ENCODE data around the gene ZNF283.
"Not testable (repeated sequence)": the region's sequence is repeated elsewhere in the genome, so short reads cannot be mapped to it uniquely, and the experiment has no call there.

ZNF283 gene

GRCh38 chr19:43858174-43858573 is 31.1 kb downstream of the ZNF283 start:
- H3K27ac ChIP-seq (ENCODE audit: low read depth, low read length, severe bottlenecking): no peak overlapping the region
- WGBS, 2 experiments (ENCODE audit: insufficient coverage in 2 of 2): no CpG with 5 or more reads among the region's 2 CpGs
- H3K4me3 ChIP-seq (ENCODE audit: extremely low read depth, insufficient read depth, low read length, poor library complexity, severe bottlenecking): no peak overlapping the region
- H3K36me3 ChIP-seq (ENCODE audit: control insufficient read depth, insufficient read depth, low read length): no peaks in the 10 kb centered on the region
- H3K9me3 ChIP-seq (ENCODE audit: control insufficient read depth, low read length): peaks cover 40% of the 10 kb centered on the region
- no peaks in the 10 kb centered on the region for H3K4me1 ChIP-seq (ENCODE audit: control insufficient read depth, insufficient read depth, low read length, poor library complexity, severe bottlenecking)

- H3K9me3 ChIP-seq (ENCODE audit: control insufficient read depth, low read length): peaks cover 28% of the 10 kb centered on the region
- not testable (repeated sequence) for H3K27ac ChIP-seq (ENCODE audit: low read depth, low read length, severe bottlenecking); H3K4me3 ChIP-seq (ENCODE audit: extremely low read depth, insufficient read depth, low read length, poor library complexity, severe bottlenecking); H3K4me1 ChIP-seq (ENCODE audit: control insufficient read depth, insufficient read depth, low read length, poor library complexity, severe bottlenecking); H3K36me3 ChIP-seq (ENCODE audit: control insufficient read depth, insufficient read depth, low read length)
- WGBS, 2 experiments (ENCODE audit: insufficient coverage in 2 of 2): 88 to 89% methylated on average over 20 to 27 of the region's 28 CpGs
Observed at GRCh38 chr19:43866923-43867322, 39.8 kb downstream of the ZNF283 start.

GRCh38 chr19:43872547-43873336 is 45.6 kb downstream of the ZNF283 start:
- peaks cover 38% of the 10 kb centered on the region for H3K9me3 ChIP-seq (ENCODE audit: control insufficient read depth, low read length)

GRCh38 chr19:43880483-43880882 is 53.4 kb downstream of the ZNF283 start:
- Histone ChIP-seq H3K36me3 (ENCODE audit: control insufficient read depth, insufficient read depth, low read length) (no peaks in the 10 kb centered on the region), H3K4me3 (ENCODE audit: extremely low read depth, insufficient read depth, low read length, poor library complexity, severe bottlenecking) (no peak overlapping the region), H3K27ac (ENCODE audit: low read depth, low read length, severe bottlenecking) (no peak overlapping the region), H3K9me3 (ENCODE audit: control insufficient read depth, low read length) (peaks cover 36% of the 10 kb centered on the region), H3K4me1 (ENCODE audit: control insufficient read depth, insufficient read depth, low read length, poor library complexity, severe bottlenecking) (no peaks in the 10 kb centered on the region)
- WGBS, 2 experiments (ENCODE audit: insufficient coverage in 2 of 2): 75 to 89% methylated on average over 1 to 2 of the region's 5 CpGs

More at GRCh38 chr19:43872547-43873336, 45.6 kb downstream of the ZNF283 start:
- WGBS, 2 experiments (ENCODE audit: insufficient coverage in 2 of 2): 100% methylated on average over 1 of the region's 5 CpGs; no CpG with 5 or more reads in 1 of the 2 experiments
- Histone ChIP-seq H3K4me3 (ENCODE audit: extremely low read depth, insufficient read depth, low read length, poor library complexity, severe bottlenecking) (no peak overlapping the region), H3K4me1 (ENCODE audit: control insufficient read depth, insufficient read depth, low read length, poor library complexity, severe bottlenecking) (no peaks in the 10 kb centered on the region), H3K36me3 (ENCODE audit: control insufficient read depth, insufficient read depth, low read length) (no peaks in the 10 kb centered on the region), H3K27ac (ENCODE audit: low read depth, low read length, severe bottlenecking) (no peak overlapping the region)

GRCh38 chr19:43883864-43884263 is 56.7 kb downstream of the ZNF283 start, which contains the start of gene ZNF404:
Gene ZNF404, minus strand, starts transcription at chr19:43883964.
- no peak within 1 kb of the TSS for H3K4me3 ChIP-seq (ENCODE audit: extremely low read depth, insufficient read depth, low read length, poor library complexity, severe bottlenecking)
- H3K36me3 ChIP-seq (ENCODE audit: control insufficient read depth, insufficient read depth, low read length): no peaks in the 10 kb centered on the region
- no peaks in the 10 kb centered on the region for H3K4me1 ChIP-seq (ENCODE audit: control insufficient read depth, insufficient read depth, low read length, poor library complexity, severe bottlenecking)
- 57 to 86% methylated on average over 1 of the region's 2 CpGs for whole genome bisulfite sequencing, 2 experiments (ENCODE audit: insufficient coverage in 2 of 2)
- peaks cover 30% of the 10 kb centered on the region for H3K9me3 ChIP-seq (ENCODE audit: control insufficient read depth, low read length)
- H3K27ac ChIP-seq (ENCODE audit: low read depth, low read length, severe bottlenecking): no peak within 1 kb of the TSS

- Histone ChIP-seq H3K4me1 (ENCODE audit: control insufficient read depth, insufficient read depth, low read length, poor library complexity, severe bottlenecking) (no peaks in the 10 kb centered on the region), H3K27ac (ENCODE audit: low read depth, low read length, severe bottlenecking) (no peak overlapping the region), H3K36me3 (ENCODE audit: control insufficient read depth, insufficient read depth, low read length) (no peaks in the 10 kb centered on the region), H3K4me3 (ENCODE audit: extremely low read depth, insufficient read depth, low read length, poor library complexity, severe bottlenecking) (no peak overlapping the region), H3K9me3 (ENCODE audit: control insufficient read depth, low read length) (peaks cover 7% of the 10 kb centered on the region)
- 80% methylated on average over 2 of the region's 2 CpGs; no CpG with 5 or more reads in 1 of the 2 experiments for WGBS, 2 experiments (ENCODE audit: insufficient coverage in 2 of 2)
Observed at GRCh38 chr19:43895727-43896308, 68.7 kb downstream of the ZNF283 start.
